ENCODE results near the gene BCAS4.

The BCAS4 gene

DNA sequence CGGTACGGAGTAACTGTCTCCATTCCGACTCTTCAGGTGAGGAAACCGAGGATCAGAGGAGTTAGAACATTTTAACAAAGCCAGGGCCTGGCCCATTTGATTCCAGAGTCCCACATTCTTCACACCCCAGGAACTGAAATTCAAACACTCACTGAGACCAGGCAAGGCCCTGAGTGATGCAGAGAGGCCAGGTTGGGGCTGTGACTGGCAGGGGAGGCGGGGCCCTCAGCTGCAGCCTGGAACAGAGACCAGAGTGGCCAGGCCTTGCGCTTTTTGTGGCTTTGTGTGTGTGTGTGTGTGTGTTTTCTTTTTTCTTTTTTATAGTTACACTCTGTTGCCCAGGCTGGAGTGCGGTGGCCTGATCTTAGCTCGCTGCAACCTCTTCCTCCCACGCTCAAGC is 57.2 kb downstream of the BCAS4 start:
- no peak for DNase-seq (ENCODE audit: low read depth in 3 of 3, low spot score in 1 of 3)

DNA sequence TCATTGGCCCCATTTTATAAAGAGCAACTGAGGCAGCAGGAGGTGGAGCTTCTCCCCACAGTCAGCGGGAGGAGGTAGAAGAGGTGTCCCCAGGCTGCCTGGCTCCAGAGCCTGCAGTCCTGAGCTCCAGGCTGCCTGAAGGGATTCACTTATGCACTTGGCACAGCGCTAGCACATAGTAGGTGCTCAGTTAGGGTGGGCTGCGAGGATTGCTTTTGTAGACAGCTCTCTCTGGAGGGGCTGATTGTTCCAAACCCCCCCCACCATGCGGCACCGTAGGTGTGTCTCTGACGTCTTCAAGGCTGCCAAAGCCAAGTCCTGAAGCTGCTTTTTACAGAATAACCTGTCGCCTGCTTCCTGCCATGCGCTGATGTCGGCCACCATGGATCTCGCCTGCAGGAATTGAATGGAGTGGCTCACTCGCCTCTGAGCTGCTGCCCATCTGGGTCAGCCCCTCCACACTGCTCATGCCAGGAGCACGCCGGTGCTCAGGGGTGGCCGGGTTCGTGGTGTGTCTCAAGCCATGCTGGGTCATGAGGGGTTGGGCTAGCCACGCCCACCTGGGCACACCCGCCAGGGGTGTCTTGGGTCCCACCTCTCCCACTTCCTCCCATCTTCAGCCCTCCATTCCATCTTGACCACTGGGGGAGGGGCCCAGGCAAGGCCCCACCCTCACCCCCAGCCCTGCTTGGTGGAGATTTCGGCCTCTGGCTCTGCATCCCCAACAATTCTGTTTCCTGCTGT is 59.8 kb downstream of the BCAS4 start:
- no peak for DNase-seq (ENCODE audit: low read depth in 3 of 3, low spot score in 1 of 3)

DNA sequence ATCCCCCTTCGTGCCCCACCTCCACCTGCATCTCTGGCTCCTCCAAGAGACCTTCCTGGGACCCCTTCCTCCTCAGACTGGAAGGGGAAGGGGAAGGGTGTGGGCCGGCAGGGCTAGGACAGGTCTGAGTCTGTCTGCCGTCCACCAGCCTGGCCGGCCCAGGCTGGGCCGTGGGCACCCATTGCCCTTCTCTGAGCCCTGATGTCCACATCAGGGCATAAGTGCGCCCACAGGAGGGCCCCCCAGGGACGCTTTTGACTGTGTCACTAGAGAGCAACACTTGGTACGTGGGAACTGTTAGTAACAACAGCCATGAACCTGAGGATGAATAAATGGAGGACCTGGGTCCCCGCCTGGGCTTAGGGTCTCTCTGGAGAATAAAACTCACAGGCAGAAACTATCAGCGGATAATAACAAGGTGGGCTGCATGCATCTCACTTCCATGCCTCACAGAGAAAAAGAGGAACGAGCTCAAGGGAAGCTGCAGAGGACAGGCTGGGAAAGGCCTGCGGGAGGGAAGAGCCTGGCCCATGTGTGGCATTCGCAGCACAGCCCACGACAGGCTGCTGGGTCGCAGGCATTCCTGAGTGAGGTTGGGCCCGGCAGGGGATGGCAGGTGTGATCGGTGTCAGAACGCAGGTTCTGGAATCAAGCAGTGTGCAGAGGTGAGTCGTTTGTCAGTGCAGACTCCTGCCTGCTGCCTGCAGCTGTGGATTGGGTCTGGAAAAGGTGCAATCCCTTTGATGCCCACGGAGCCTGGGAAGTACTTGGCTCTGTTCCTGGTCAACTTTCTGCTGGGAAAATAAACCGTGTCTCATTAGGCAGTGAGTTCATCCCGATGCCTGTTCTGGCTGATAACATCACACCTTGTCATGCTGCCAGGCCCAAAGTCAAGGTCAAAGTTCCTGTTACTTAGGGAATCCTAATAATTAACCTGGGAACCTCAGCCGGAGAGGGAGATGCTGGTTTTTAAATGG is 60.9 kb downstream of the BCAS4 start:
- no peak for DNase-seq (ENCODE audit: low read depth in 3 of 3, low spot score in 1 of 3)

DNA sequence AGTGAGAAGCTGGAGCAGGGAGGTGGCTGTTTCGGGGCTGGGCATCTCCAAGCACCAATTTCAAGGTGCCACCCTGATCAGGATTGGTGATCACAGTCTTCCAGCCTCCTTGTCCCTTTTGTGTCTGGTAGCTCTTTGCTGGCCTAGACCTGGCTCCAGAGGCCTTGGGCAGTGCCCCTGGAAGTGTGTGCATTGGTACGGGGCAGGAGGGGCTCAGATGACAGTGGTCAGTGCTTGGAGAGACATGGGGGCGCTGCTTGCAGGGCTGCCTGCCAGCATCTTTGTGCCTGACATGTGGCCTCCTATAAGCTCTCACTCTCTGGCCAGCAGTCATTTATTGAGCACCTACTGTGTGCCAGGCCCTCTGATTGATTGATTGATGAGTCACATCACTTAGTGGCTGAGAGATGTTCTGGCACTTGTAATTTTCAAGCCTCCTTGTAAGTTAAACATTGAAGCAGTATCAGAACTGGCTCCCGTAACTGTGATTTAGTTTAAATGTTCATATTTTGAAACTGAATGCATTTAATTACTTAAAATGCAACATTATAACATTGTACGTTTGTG is 61.7 kb downstream of the BCAS4 start:
- no peak for DNase-seq (ENCODE audit: low read depth in 3 of 3, low spot score in 1 of 3)

DNA sequence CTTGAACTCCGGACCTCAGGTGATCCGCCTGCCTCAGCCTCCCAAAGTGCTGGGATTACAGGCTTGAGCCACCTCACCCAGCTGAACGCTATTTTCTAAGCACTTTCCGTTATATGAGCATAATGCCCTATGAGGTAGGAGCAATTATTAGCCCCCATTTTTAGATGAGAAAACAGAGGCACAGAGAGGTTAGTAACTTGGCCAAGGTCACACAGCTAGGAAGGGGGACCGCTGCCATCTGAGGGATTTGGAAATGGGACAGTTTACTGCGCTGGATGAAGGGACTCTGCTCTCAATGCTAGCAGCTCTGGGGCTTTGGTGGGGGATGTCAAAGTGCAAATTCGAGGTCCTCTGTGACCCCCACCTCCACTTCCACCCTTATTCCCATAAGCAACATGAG is 62.5 kb downstream of the BCAS4 start:
- DNase-seq (ENCODE audit: low read depth in 3 of 3, low spot score in 1 of 3) = no peak

DNA sequence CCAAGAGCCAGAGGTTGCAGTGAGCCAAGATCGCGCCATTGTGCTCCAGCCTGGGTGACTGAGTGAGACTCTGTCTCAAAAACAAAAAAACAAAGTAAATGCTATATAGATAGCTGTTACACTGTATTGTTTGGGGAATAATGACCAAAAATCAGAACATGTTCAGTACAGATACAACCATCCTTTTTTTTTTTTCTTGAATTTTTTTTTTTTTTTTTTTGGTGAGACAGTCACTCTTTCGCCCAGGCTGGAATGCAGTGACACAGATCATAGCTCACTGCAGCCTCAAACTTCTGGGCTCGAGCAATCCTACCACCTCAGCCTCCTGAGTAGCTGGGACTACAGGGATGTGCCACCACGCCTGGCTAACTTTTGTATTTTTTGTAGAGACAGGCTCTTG is 63.7 kb downstream of the BCAS4 start:
- DNase-seq (ENCODE audit: low read depth in 3 of 3, low spot score in 1 of 3) = no peak

DNA sequence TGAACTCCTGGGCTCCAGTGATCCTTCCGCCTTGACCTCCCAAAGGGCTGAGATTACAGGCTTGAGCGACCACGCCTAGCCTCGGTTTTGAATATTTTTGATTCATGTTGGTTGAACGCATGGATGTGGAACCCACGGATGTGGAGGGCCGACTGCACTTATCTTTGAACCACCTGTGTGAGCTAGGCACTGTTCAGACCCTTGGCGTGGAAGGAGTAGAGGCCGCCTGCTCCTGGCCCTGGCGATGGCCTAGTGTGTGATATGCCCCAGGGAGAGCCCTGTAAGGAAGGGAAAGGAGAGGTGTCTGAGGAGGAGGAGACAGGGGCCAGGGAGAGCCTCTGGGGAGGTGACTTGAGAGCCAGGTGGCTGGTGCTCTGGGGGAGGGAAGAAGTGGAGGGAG is 64.3 kb downstream of the BCAS4 start:
- no peak for DNase-seq (ENCODE audit: low read depth in 3 of 3, low spot score in 1 of 3)

DNA sequence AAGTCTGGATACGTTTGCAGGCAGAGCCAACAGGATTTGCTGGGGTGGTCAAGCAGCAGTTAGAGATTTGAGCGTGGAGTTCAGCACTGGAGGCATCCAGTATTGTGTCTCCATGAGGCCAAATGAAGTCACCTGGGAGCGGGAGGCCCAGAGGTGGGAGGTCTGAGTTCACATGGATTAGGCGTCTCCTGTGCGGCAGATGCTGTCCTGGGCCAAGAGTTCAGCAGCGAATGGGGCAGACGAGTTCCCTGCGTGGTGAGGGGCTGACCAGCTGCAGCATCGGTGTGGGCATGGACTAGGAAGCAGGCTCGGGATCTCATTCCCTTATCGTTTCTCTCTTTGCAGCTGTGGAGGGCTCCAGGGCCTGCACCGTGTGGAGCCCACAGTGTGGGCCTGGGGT is 66.2 kb downstream of the BCAS4 start:
- DNase-seq (ENCODE audit: low read depth in 3 of 3, low spot score in 1 of 3) = no peak

DNA sequence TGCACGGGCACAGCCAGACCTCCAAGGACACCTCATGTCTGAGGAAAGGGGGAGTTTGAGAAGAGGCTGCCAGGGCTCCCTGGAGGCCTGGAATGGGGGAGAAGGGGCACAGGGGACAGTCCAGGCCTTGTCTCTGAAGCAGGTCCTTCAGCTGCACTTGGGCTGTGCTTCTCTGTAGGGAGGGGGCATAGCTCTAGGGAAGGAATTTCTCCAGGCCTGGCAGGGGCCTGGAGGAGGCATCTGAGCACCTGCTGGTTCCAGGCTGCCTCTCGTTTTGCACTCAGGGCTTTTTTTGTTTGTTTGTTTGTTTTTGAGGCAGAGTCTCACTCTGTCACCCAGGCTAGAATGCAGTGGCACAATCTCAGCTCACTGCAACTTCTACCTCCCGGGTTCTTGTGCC is 67.7 kb downstream of the BCAS4 start:
- no peak for DNase-seq (ENCODE audit: low read depth in 3 of 3, low spot score in 1 of 3)

DNA sequence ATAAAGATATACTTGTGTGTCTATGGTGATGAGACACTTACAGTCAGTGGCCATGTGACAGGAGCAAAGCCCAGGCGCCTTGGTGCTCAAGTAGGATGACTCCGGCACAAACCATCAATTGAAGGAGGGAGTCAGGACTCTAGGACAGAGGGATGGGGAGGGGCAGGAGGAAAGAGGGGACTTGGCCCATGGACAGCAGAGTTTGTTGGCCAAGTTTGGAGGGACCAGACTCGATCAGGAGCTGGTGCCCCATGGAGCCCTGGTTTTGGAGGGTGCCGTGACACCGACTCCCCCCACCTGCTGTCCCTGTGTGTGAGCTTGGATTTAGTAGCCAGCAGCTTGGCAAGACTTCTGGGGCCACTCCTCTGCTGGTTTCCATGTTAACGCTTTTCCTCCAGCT is 70.3 kb downstream of the BCAS4 start:
- DNase-seq (ENCODE audit: low read depth in 3 of 3, low spot score in 1 of 3) = no peak

DNA sequence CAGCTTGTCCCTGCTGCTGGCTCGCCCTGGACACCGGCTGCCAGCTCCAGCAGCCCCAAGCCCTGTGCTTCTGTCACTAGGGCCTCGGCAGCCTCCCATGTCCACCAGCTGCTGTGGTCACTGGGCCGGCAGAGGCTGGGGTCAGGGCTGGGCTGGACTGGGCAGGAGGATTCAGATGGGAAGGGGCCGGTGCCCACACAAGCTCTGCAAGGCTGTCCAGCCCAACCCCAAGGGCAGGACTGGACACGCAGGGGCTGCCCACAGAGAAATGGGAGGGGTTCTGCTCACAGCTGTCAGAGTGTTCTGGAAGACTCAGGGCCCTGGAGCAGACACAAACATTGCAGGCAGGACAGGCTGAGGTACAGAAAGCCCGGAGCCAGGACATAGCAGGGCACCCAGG is 70.7 kb downstream of the BCAS4 start:
- DNase-seq (ENCODE audit: low read depth in 3 of 3, low spot score in 1 of 3) = no peak

DNA sequence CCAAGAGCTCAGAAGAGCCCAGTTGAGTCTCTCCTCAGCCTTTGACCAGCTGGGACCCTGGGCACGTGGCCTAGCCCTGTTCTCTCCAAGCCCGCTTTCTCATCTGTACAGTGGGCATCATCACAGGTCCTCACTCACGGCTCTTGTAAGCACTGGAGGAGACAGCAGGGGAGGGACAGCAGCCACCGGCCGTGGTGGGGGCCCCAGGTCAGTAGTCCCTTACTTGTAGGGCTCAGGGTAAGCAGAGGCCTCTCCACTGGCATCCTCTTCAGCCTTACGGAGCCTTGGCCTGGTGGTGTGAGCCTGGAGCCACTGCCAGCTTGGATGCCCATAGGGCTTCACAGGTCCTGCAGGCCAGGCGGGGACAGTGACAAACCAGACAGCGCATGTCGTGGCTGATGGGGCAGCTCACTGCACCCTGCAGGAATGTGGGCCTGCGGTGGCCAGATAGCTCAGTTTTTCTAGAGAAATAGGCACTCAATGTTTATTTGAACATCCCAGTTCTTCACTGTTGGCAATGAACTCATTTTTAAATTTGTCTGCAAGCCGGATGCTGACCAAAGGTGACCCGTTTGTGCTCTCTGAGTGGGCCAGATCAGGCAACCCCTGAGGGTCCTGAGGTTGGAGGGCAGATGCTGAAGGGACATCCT is 71.3 kb downstream of the BCAS4 start:
- DNase-seq (ENCODE audit: low read depth in 3 of 3, low spot score in 1 of 3) = no peak

DNA sequence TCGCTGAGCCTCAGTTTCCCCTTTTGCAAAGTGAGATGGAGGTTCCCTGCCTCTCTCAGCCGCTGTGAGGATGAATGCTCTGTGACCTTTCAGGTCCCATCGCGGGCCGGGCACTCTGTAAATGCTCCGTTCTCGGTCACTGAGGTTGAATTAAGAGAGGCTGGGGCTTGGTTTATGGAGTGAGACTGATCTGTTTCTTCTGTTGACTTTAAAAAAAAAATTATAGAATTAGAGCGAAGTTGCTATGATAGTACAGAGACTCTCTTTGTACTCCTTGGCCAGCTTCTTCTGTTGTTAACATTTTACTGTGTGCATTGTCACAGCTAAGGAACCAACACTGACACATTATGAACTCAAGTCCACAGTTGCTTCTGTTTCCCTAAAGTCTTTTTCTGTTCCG is 72.0 kb downstream of the BCAS4 start:
- no peak for DNase-seq (ENCODE audit: low read depth in 3 of 3, low spot score in 1 of 3)

DNA sequence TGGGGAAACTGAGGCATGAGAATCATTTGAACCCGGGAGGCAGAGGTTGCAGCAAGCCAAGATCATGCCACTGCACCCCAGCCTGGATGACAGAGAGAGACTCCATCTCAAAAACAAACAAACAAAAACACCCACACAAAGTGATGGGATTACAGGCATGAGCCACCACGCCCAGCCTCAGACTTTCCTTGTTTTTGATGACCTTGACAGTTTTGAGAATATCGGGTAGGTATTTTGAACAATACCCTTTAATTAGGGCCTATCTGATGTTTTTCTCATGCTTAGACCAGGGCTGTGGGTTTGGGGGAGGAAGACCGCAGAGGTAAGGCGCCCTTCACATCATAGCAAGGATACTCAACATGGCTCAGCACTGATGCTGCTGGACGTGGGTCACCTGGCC is 72.9 kb downstream of the BCAS4 start:
- DNase-seq (ENCODE audit: low read depth in 3 of 3, low spot score in 1 of 3) = no peak

DNA sequence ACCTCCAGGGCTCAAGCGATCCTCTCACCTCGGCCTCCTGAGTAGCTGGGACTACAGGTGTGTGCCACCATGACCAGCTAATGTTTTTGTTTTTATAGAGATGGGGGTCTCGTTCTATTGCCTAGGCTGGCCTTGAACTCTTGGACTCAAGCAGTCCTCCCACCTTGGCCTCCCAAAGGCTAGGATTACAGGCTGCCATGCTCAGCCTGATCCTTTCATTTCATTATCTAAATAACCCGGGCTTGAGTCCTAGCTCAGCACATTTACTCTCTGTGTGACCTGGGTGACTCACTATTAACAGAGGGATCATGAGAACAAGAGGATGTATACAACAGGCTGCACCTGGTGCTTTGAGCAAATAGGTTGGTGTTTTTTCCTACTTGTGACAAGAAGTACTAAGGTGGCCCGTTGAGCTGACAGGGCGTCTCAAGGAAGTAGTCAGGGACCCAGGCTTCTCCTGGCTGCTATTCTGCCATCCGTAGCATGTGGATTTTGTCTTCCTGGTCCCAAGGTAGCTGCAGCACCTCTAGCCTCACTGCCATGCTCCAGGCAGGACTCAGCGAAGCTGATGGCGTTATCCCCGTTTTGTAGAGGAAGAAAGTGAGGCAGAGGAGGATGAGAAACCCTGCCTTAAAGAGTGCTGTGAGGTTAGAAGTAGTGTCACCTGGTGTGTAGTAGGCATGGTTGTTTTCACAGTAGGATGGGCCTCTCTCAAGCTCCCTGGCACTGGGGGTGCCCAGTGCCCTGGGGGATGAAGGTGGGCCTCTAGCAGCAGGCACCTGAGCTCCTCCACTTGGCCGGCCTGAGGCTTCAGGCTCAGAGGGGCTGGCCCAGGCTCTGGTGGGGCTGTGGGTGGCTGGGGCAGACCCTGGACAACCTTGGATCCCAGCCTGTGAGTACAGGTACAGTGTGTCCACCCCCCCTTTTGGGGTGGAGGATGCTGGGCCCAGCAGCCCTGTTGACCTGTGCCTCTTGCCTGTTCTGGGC is 73.9 kb downstream of the BCAS4 start:
- no peak for DNase-seq (ENCODE audit: low read depth in 3 of 3, low spot score in 1 of 3)

DNA sequence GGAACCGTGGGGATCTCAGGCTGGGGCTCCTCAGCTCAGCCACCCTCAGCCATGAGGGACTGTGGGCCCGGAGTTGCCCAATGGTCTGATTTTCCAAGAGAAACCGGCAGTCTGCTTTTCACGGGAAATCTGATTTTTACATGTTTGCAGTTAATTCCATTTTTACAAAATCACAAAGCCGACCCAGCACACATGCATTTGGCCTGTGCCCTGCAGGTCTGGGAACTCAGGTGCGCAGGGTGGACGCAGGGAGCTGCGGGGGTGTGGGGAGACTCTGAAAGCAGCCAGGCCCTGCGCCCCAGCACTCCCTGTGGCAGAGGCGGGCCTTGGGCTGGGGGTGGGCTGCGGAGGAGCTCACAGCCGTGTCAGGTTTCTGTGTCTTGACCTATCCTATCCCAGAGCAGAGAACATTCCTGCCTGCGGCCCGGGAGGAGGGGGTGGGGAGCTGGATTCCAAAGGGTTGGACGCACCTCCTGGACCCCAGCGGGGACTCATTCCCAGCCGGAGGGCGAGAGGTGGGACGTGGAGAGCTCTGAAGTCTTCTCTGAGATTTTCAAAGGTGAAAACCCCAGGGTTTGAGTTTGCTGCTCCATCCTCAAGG is 75.8 kb downstream of the BCAS4 start:
- DNase-seq (ENCODE audit: low read depth in 3 of 3, low spot score in 1 of 3) = no peak

DNA sequence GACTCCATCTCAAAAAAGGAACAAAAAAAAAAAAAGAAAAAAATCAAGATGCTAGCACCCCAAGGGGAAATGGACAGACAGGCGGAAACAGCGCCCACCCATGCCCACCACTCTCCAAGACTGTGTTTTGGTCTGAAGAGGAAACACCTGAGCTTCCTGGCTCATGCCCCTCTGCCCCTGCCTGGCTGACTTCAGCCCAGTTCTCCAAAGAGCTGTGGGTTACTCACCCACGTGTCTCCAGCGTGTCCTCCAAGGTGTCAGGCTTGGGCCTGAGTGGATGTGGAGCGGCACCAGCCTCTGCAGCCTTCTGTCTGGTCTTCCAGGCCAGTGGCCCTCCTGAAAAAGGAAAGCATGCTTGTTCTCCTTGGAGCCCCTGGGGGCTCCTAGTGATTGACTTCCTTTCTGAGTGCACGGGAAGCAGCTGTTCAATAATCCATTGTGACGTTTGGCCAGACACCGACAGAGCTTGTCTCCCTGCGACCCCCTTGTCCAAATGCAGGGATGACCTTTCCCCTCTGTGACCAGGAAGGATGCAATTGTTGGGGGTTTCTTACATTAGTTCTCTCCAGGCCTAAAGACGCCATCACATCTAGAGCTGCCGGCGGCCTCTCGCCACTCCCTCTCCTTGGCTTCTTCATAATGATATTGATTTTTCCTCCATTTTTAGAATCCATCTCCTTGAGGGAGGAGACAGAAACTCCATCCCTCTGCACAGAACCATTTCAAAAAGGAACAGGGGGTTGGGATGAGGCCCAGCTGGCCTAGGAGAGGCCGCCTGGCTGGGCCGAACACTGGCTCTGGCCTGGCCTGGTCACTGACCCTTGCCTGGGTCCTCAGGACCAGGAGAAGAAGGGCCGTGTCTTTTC is 77.9 kb downstream of the BCAS4 start:
- DNase-seq (ENCODE audit: low read depth in 3 of 3, low spot score in 1 of 3) = no peak

DNA sequence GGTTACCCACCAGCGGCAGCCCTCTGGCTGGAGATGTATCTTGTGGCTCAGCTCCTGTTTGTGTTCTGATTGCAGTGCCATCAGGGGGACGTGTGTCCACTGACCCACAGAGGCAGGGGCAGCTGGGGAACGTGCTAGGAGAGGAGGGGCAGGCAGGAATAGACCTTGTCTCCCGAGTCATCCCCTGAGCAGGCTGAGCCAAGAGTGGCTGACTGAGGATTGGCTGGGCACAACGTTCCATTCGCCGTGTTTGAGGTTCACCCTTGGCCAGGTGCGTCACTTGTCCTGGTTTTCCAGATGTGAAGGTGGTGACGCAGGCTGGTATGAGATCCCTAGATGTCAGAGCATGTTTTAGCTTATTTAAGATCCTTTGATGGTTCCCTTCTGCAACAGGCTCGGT is 78.7 kb downstream of the BCAS4 start:
- DNase-seq (ENCODE audit: low read depth in 3 of 3, low spot score in 1 of 3) = no peak

DNA sequence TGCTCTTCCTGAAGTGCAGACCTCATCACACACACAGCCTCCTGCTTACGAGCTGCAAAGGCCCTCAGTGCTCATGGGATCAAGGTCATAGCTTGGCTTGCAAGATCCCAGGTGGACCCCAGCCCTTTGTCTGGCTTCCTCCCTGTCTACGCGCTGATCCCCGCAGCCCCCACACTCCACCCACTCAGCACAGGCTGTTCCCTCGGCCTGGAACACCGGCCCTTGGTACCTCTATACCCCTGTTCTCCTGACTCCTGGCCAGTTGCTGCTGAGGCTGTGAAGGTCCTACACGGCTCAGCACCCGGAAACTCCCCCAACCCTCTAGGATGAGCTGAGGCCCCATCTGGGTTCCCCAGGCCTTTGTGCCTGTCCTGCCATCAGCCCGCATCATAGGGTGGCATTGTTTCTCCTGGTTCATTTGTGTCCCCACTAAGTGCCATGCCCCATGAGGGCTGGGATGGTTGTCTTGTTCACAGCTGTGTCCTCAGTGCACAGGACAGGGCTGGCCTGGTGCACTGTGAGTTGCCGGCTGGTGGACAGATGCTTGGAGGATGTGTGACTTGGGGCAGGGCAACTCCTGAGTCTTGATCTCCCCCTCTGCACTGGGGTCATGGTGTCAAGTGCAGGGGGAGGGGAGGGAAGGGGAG is 79.4 kb downstream of the BCAS4 start:
- no peak for DNase-seq (ENCODE audit: low read depth in 3 of 3, low spot score in 1 of 3)
